ENCODE measurements around the gene PRICKLE2. TPM values are rescaled to one million over a fixed set of nuclear protein-coding genes. Genes with fewer than 3 reads are reported as not detected.

The PRICKLE2 gene
- total and polyA plus RNA-seq, 10 of the 15 experiments (the other 5 are each of a cell fraction or from before 2014, with no cell fraction given): 0.11 to 2.6 (median 0.69) TPM

GRCh38 chr3:64266983-64267382 lies 41.7 kb upstream of the PRICKLE2 start (continued):
- TF ChIP-seq ZNF592 (IDR thresholded peaks at IDR 0.05) (no peak), ZBED1 (IDR thresholded peaks at IDR 0.05; ENCODE audit: borderline replicate concordance) (no peak), CEBPZ (IDR thresholded peaks at IDR 0.05; ENCODE audit: low read depth, low read length) (no peak), PAX8 (IDR thresholded peaks at IDR 0.05) (no peak)

All from GM12878 (cell line).